Natural killer cell treated with Interleukin-12 subunit alpha and Interleukin-12 subunit beta and Interleukin-15 and Interleukin-18, amount 100 ng/mL, for 72 hours (primary cell): ENCODE data around the gene GAMT. TPM values are rescaled to one million over a fixed set of nuclear protein-coding genes. Genes with fewer than 3 reads are reported as not detected.

ENCODE experiments used
- ATAC-seq, 2 donors: fragments of 150-1000 bp; cut with Tn5 transposase in 1 of 2; sonication (Bioruptor Pico), chemical (Tn5 transposase) in 1 of 2; 2 replicates each; pipeline ENCODE4 v1.10.0; 2021
- DNase-seq: peaks from one replicate; pipeline ENCODE4 v3.0.0; 2022; ENCODE audit warnings: low spot score
- H3K27ac Mint-ChIP-seq, 2 donors: 1 replicate in 1 of 2; 2 replicates in 1 of 2; pipeline ENCODE4 v1.8.0; 2022; ENCODE audit warnings: mixed read lengths in 2 of 2, mild to moderate bottlenecking in 1 of 2, moderate library complexity in 1 of 2
- H3K27me3 Mint-ChIP-seq, 2 donors: 1 replicate in 1 of 2; 2 replicates in 1 of 2; pipeline ENCODE4 v1.8.0; 2022; ENCODE audit warnings: mixed read lengths in 2 of 2
- H3K36me3 Mint-ChIP-seq: one replicate; pipeline ENCODE4 v1.8.0; 2022; ENCODE audit warnings: mixed read lengths
- H3K4me1 Mint-ChIP-seq, 2 donors: 1 replicate in 1 of 2; 2 replicates in 1 of 2; pipeline ENCODE4 v1.8.0; 2022; ENCODE audit warnings: low read depth in 2 of 2, mixed read lengths in 2 of 2, mild to moderate bottlenecking in 1 of 2
- H3K4me3 Mint-ChIP-seq: one replicate; pipeline ENCODE4 v1.8.0; 2022; ENCODE audit warnings: mixed read lengths
- H3K9me3 Mint-ChIP-seq: 2 replicates; pipeline ENCODE4 v1.8.0; 2022; ENCODE audit warnings: mixed read lengths
- total RNA-seq, 2 donors: library from RNA; stranded (reverse); gene quantifications; one replicate each; pipeline ENCODE4 v1.2.3, GENCODE V29; 2022

GAMT gene
- total RNA-seq, 2 donors from 2014 or later, result 5.2 to 15.6 TPM

DNA sequence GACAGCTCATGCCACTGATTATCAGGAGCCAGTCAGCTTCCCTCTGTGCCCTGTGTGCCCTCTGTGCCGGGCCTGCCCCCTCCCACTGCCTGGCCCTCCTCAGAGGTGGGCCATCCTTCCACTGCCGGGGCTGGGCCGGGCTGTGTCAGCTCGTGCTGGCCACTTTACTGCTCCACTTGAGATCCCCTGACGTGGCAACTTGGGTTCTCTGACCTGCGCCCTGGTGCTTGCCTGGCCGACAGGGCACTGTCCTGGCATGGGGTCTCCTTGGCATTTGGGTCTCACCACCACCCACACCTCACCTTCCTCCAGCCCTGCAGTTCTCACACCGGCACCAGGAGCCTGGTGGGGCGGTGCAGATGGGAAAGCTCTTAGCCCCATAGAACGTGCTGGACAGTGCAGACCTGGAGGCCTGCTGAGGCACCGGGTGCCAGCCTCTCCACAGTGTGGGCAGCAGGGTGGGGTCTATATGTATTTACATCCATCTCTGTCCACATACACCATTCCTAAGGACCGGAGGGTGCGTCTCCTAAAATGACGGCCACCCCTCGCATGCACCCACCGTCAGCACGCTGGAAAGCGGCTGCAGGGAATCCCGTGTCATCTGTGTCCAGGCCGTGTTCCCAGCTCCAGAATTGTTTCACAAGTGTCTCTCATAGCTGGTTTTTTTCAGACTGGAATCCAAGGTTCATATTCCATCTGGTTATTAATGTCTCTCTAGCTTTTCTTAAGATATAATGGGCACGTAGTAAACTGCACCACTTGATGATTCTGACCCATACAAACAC lies 17.8 kb upstream of the GAMT start:
- Mint-ChIP-seq H3K4me1 (peaks cover 20 to 29% of the 10 kb centered on the region in 2 donors), H3K9me3 (no peaks in the 10 kb centered on the region), H3K36me3 (peaks cover 16% of the 10 kb centered on the region), H3K4me3 (no peak overlapping the region), H3K27me3 (no peaks in the 10 kb centered on the region), H3K27ac (no peak overlapping the region)
- ATAC-seq (no peak), DNase-seq (no peak)

DNA sequence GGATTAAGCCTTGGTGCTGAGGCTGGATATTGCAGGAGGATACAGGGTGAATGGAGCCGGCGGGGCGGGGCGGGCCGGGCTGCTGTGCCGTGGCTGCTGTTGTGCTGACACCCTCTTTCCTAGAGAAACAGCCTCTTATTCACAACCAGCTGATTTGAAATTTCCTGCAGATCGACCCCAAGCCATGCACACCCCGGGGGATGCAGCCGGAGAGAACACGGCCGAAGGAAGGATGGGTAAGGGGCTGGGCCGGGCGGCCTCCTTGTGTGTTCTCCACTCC lies 17.1 kb upstream of the GAMT start:
- DNase-seq (no peak), ATAC-seq (no peak)
- Mint-ChIP-seq H3K4me1 (peaks cover 22 to 31% of the 10 kb centered on the region in 2 donors), H3K27me3 (no peaks in the 10 kb centered on the region), H3K27ac (no peak overlapping the region), H3K36me3 (peaks cover 15% of the 10 kb centered on the region), H3K9me3 (no peaks in the 10 kb centered on the region), H3K4me3 (no peak overlapping the region)

DNA sequence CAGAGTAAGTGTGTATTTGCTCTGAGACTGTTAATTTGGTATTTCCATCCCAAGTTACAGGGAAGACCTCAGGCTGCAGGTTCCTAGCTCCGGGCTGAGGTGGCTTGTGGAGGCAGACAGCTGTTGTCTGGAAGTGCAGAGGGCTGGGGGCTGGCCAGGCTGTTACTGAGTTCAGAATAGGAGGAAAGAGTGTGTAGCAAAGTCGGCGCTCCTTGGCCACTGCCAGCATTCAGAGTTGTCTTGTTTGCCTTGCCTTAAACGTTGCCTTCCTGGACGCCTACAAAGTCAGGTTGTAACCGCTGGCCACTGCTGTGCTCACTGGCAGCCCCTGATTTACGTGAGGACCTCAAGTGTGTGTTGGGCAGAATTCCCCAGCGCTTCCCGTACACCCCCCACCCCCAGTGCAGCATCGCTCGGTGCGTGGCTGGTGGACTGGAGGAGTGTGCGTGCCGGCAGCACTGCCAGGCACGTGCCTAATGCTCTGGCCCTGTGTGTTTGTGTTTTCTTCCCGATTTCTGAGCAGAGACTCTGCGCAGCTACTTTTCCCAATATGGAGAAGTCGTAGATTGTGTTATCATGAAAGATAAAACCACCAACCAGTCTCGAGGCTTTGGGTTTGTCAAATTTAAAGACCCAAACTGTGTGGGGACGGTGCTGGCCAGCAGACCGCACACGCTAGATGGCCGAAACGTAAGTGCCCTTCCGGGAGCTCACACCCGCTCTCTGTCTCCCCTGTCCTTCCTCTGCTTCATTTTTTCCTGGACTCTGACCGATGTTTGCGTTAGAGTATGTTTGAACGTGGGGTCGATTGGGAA lies 16.5 kb upstream of the GAMT start:
- no peak overlapping the region for H3K27ac Mint-ChIP-seq
- no peaks in the 10 kb centered on the region for H3K9me3 Mint-ChIP-seq
- no peak overlapping the region for H3K4me3 Mint-ChIP-seq
- DNase-seq (no peak), ATAC-seq (no peak)
- peaks cover 10% of the 10 kb centered on the region for H3K36me3 Mint-ChIP-seq
- no peaks in the 10 kb centered on the region for H3K27me3 Mint-ChIP-seq
- peaks cover 28 to 32% of the 10 kb centered on the region in 2 donors for H3K4me1 Mint-ChIP-seq

- Mint-ChIP-seq H3K9me3 (no peaks in the 10 kb centered on the region), H3K27ac (no peak overlapping the region), H3K27me3 (no peaks in the 10 kb centered on the region), H3K4me3 (no peak overlapping the region), H3K36me3 (peaks cover 5% of the 10 kb centered on the region), H3K4me1 (peaks cover 29 to 34% of the 10 kb centered on the region in 2 donors)
- DNase-seq (no peak), ATAC-seq (no peak)
These were observed 15.8 kb upstream of the GAMT start for GRCh38 chr19:1417145-1417544.

GRCh38 chr19:1416014-1416841 lies 14.9 kb upstream of the GAMT start:
- ATAC-seq (no peak), DNase-seq (no peak)
- H3K4me3 Mint-ChIP-seq, result no peak overlapping the region
- H3K27me3 Mint-ChIP-seq, result no peaks in the 10 kb centered on the region
- no peaks in the 10 kb centered on the region for H3K9me3 Mint-ChIP-seq
- peaks cover 5% of the 10 kb centered on the region for H3K36me3 Mint-ChIP-seq
- H3K27ac Mint-ChIP-seq, result peak overlapping the region; percentile 43 to 90
- H3K4me1 Mint-ChIP-seq, result peaks cover 38 to 43% of the 10 kb centered on the region in 2 donors

DNA sequence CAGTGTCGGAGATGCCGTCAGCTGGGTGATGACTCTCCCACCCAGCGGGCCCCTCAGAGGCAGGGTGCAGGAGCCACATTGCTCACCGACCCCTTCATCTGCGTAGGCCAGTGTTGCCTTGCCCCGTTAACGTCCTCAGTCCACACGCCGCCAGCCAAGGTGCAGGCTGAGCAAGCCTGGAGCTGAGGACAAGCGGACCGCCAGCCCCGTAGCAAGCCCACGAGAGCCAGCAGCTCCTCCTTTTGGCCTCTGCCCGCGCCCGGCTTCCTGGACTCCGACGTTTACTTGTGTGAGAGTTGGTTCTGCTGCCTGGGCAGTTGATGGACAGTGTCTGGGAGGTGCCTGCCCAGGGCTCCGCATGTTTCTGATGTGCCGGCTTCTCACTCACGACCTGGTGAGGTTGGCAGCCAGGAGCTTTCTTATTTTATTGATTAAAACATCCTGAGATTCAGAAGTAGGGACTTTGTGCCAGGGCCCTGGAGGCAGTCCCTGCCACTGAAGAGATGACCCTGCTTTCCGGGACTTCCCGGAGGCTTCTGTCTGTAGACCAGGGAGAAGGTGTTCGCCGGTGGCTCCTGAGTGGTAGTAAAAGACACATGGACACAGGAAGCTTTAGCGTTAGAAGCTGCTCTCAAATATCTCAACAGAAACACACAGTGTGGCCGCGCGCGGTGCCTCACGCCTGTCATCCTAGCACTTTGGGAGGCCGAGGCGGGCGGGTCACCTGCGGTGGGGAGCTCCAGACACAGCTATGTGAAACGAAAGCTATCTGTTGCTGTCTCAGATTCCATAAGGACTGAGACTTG lies 11.9 kb upstream of the GAMT start:
- Mint-ChIP-seq H3K36me3 (peaks cover 5% of the 10 kb centered on the region), H3K27me3 (no peaks in the 10 kb centered on the region), H3K4me3 (peak overlapping the region; percentile 35), H3K4me1 (peaks cover 64 to 65% of the 10 kb centered on the region in 2 donors), H3K9me3 (no peaks in the 10 kb centered on the region), H3K27ac (peak overlapping the region; percentile 58 to 94)
- ATAC-seq (no peak), DNase-seq (no peak)

- Mint-ChIP-seq H3K27ac (peak overlapping the region; percentile 89 to 94), H3K27me3 (no peaks in the 10 kb centered on the region), H3K36me3 (peaks cover 5% of the 10 kb centered on the region), H3K4me1 (peaks cover 61 to 62% of the 10 kb centered on the region in 2 donors), H3K4me3 (peak overlapping the region; percentile 95), H3K9me3 (no peaks in the 10 kb centered on the region)
- no peak for ATAC-seq
- no peak for DNase-seq
These were observed 11.1 kb upstream of the GAMT start for GRCh38 chr19:1412323-1412923.

GRCh38 chr19:1411255-1412191 lies 10.2 kb upstream of the GAMT start:
- Mint-ChIP-seq H3K36me3 (peaks cover 5% of the 10 kb centered on the region), H3K4me3 (peak overlapping the region; percentile 95), H3K4me1 (peaks cover 59 to 60% of the 10 kb centered on the region in 2 donors), H3K27me3 (no peaks in the 10 kb centered on the region), H3K27ac (peak overlapping the region; percentile 89 to 94), H3K9me3 (no peaks in the 10 kb centered on the region)
- no peak for DNase-seq
- ATAC-seq, result peak; percentile 5 to 17

- H3K36me3 Mint-ChIP-seq, result peaks cover 5% of the 10 kb centered on the region
- H3K9me3 Mint-ChIP-seq, result no peaks in the 10 kb centered on the region
- H3K27me3 Mint-ChIP-seq, result no peaks in the 10 kb centered on the region
- H3K4me1 Mint-ChIP-seq, result peaks cover 57 to 60% of the 10 kb centered on the region in 2 donors
- H3K27ac Mint-ChIP-seq, result peak overlapping the region; percentile 89 to 94
- ATAC-seq, result no peak
- peak overlapping the region; percentile 95 for H3K4me3 Mint-ChIP-seq
- no peak for DNase-seq
These were observed 9.4 kb upstream of the GAMT start for GRCh38 chr19:1410789-1411188.

DNA sequence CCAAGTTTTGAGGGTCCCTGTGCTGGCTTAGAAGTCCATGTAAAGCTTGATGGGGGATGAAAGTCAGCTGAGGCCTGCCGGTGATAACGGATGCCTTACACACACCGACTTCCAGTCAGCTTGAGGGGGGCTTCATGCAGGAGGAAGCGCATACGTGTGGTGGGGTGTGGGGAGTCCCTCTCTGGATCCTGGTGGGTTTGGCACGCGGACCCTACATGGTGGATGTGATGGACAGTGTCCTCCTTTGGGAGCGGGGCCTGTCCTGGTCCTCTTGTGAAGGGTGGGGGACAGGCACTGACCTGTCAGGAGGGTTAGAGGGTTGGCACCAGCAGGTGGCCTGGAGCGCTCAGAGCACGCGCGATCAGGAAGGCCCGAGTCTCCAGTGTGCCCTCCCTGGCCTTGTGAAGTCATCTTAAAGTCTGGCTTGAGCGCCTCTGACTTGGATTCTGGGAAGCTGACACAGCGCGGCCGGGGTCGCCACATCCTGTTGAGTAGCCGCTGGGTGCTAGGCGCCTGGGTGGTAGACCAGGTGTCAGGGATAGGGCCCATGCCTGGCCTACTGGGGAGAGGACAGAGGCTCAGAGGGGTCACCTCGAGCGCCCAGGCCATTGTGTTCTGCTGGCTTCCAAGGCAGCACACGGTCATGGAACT lies 8.9 kb upstream of the GAMT start:
- peaks cover 5% of the 10 kb centered on the region for H3K36me3 Mint-ChIP-seq
- peak overlapping the region; percentile 95 for H3K4me3 Mint-ChIP-seq
- H3K27me3 Mint-ChIP-seq, result no peaks in the 10 kb centered on the region
- DNase-seq (no peak), ATAC-seq (no peak)
- no peaks in the 10 kb centered on the region for H3K9me3 Mint-ChIP-seq
- peaks cover 51 to 55% of the 10 kb centered on the region in 2 donors for H3K4me1 Mint-ChIP-seq
- H3K27ac Mint-ChIP-seq, result peak overlapping the region; percentile 89 to 94

DNA sequence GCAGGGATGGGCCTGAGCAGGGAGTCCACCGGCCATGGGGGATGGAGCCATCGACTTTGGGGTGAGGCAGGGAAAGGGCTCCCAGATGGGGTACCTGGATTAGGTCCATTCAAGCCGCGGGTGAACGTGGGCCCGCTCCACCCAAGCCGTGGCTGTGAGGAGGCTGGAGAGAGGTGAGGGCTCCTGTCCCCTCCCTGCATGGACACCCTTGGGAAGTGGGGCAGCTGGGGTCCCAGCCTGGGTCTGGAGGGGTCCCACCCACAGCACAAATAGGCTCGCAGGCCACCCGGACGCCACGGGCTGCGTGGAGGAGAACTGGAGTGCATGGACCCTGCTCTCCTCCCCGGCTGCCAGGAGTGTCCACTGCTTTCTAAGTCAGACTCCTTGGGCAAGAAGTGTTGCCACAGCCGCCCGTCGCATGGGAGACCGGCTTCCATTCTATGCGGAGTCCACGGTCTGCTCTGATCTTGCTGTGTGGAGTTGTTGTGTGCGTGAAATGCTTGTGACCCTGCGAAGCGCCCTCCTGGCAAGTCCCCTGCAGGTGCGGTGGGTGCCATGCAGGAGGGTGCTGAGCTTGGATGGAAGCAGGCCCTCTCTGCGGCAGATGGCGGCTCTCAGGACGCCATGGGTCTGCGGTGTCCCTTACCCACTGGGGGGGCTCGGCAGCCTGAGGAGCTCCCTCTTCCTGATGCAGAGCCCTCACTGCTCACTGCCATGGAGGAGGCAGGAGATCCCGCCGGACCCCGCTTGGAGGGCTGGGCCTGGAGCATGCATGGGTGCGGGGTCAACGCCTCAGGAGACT lies 8.1 kb upstream of the GAMT start:
- Mint-ChIP-seq H3K27me3 (no peaks in the 10 kb centered on the region), H3K4me1 (peaks cover 48 to 50% of the 10 kb centered on the region in 2 donors), H3K9me3 (no peaks in the 10 kb centered on the region), H3K27ac (peak overlapping the region; percentile 89 to 94), H3K4me3 (peak overlapping the region; percentile 95), H3K36me3 (peaks cover 5% of the 10 kb centered on the region)
- ATAC-seq (no peak), DNase-seq (no peak)
